HG03025 (cell line): ENCODE data around the gene GLT1D1.

Source experiments
- ATAC-seq: cut with Tn5 transposase; IDR thresholded peaks from one replicate; pipeline ENCODE4 v1.9.1; 2021; ENCODE audit warnings: mild to moderate bottlenecking, moderate library complexity; ENCODE audit not compliant: unreplicated experiment, low FRiP score

Gene GLT1D1

DNA sequence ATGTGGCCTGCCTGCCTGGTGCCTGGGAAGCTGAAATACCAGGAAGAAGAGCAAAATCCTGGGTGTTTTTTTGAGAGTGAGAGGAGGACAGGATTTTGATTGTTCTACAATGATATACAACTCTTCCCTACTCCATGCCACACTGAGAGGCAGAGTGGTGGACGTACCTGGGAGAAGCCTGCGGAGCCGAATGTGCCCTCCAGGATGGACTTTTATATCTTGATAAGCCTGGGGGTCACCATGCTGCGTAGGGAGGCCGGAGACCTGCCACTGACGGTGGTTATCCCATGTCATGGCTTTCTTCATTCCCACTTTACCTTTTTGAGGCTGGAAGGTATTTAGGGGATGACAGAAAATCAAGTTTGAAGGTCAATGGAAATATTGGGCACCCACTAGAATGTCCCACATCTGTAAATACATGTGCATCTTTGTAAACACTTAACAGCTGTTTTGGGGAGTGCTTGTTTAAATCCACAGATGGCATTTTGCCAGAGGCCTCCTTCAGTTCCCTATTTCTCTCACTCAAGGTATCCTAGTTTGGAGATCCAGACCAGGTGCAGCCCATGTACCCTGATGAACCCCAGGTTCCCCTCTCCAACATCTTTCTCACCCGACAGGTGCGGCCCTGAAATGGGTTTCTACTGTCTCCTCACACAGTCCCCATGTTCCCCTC lies 1.1 kb upstream of the GLT1D1 start:
- no peak for ATAC-seq

GRCh38 chr12:128853600-128854197 lies 421 bp downstream of the GLT1D1 start:
- no peak for ATAC-seq

GRCh38 chr12:128856035-128856790 lies 2.9 kb downstream of the GLT1D1 start:
- ATAC-seq, result peak; percentile 50

DNA sequence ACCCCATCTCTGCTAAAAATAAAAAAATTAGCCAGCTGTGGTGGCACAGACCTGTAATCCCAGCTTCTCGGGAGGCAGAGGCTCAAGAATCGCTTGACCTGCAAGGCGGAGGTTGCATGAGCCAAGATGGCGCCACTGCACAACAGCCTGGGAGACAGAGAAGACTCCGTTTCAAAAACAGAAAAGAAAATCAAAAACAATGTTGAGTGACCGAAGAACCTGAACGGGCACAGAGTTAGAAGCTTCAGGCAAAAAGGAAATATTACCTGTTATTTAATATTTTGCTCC lies 3.5 kb downstream of the GLT1D1 start:
- no peak for ATAC-seq

- no peak for ATAC-seq
These were observed 4.0 kb downstream of the GLT1D1 start for GRCh38 chr12:128857133-128857763.

DNA sequence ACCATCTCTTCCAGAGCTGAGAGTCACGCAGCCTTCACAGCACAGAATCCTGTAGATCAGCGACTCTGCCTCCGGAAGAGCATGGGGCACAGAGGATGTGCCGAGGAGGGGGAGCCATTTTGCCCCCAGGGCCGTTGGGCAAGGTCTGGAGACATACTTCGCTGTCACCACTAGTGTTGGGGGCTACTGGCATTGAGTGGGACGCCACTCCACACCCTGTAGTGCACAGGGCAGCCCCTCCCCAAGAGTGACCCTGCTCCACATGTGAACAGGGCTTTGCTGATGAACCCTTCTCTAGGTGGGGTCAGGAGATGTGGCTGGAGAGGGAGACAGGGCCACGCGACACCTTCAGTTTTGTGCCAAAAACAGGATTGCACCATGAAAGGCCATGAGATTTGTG lies 6.0 kb downstream of the GLT1D1 start:
- no peak for ATAC-seq

- ATAC-seq, result no peak
These were observed 8.1 kb downstream of the GLT1D1 start for GRCh38 chr12:128861226-128862016.

DNA sequence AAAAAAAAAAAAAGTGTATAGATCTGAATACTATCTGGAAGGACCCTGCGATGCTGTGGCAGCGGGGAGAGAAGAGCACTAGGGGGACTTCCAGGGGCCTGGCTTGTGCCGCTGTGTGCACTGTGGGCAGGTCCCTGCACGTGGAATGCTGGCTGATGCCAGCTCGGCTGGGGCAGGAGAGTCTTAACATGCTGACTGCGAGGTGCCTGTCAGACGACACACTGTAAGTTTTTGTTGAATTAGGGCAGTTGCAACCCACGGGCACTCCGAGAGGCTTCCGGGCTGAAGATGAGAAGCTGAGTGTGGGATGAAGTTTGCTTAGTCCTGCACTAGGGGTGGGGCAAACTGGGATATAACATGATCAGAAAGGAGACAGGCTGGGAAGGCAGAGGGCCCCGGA lies 10.7 kb downstream of the GLT1D1 start:
- no peak for ATAC-seq

- no peak for ATAC-seq
These were observed 11.4 kb downstream of the GLT1D1 start for GRCh38 chr12:128864516-128865186.

GRCh38 chr12:128867466-128867865 lies 14.2 kb downstream of the GLT1D1 start:
- ATAC-seq, result no peak

- no peak for ATAC-seq
These were observed 18.2 kb downstream of the GLT1D1 start for GRCh38 chr12:128871516-128871892.

GRCh38 chr12:128872303-128872702 lies 19.0 kb downstream of the GLT1D1 start:
- ATAC-seq, result no peak

DNA sequence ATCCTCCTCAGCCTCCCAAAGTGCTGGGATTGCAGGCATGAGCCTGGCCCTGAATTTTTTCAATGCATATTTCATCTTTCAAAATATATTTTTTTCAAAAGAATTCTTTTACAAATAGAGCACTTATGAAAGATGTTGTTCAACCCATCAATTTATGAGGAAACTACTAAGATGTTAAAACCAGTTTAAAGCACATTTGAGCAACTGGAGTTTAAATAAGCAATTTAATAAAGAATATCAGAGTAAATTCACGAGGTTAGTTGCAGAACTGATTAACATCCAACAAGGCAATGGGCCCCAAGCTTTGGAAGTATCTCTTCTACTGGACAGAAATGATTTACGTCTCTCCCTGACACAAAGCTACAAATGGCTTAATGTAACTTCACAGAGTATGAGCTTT lies 23.3 kb downstream of the GLT1D1 start:
- ATAC-seq, result no peak

- no peak for ATAC-seq
These were observed 26.9 kb downstream of the GLT1D1 start for GRCh38 chr12:128879898-128880764.

DNA sequence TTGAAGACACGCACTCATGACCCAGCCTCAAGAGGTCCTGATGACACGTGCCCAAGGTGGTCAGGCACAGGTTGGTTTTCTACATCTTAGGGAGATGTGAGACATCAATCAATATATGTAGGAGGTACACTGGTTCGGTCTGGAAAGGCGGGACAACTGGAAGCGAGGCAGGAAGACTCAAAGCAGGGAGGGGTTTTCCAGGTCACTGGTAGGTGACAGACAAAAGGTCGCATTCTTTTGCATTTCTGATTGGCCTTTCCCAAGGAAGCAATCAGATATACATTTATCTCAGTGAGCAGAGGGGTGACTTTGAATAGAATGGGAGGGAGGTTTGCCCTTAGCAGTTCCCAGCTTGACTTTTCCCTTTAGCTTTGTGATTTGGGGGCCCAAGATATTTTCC lies 38.6 kb downstream of the GLT1D1 start:
- no peak for ATAC-seq

GRCh38 chr12:128903236-128903635 lies 50.0 kb downstream of the GLT1D1 start:
- ATAC-seq, result no peak

DNA sequence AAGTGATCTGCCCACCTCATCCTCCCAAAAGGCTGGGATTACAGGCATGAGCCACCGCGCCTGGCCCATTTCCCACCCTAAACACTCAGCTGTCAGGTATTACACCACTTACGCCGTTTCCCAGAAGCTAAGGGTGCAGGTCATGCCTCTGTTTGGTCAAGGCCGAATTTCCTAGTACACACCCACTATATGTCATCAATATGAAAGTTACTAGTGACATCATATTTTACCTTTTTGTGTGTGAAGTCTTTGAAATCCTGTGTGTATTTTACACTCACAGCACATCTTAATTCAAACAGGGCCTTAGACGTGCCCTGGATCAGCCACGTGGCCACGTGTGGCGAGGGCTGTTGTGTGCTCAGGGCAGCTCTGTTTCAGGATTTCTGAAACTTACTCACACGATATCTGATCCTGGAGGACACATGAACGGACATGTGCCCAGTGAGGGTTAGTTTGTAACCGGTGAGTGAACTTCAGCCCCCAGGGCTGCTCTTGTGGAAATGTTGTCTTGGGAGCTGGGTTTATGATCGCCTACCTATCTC lies 51.8 kb downstream of the GLT1D1 start:
- ATAC-seq, result no peak

GRCh38 chr12:128906485-128907137 lies 53.3 kb downstream of the GLT1D1 start:
- ATAC-seq, result no peak

GRCh38 chr12:128908254-128908653 lies 55.0 kb downstream of the GLT1D1 start:
- no peak for ATAC-seq
